MM.1S (cell line): ENCODE measurements around the gene PDZRN4.
"Not testable (repeated sequence)": the region's sequence is repeated elsewhere in the genome, so short reads cannot be mapped to it uniquely, and the experiment has no call there.

Experiments
- DNase-seq: peaks from one replicate; pipeline ENCODE4 v3.0.0-alpha.2; 2015
- H2AFZ ChIP-seq: fragments of 300-600 bp; sonication (generic); 2 replicates; pipeline ENCODE4 v1.6.0; 2016; ENCODE audit warnings: antibody characterized with exemption, low read length
- H3F3A ChIP-seq: fragments of 300-600 bp; sonication (generic); 2 replicates; pipeline ENCODE4 v1.6.1; 2016; ENCODE audit warnings: mild to moderate bottlenecking, antibody characterized with exemption, low read length, moderate library complexity, mixed read lengths; ENCODE audit not compliant: insufficient read depth
- H3K27ac ChIP-seq: fragments of 300-600 bp; sonication (generic); 2 replicates; pipeline ENCODE4 v1.5.1; 2016; ENCODE audit warnings: mild to moderate bottlenecking, low read length
- H3K27me3 ChIP-seq: fragments of 300-600 bp; sonication (generic); replicated peaks from 2 replicates; pipeline ENCODE4 v1.6.0; 2016; ENCODE audit warnings: low read length; ENCODE audit not compliant: insufficient read depth
- H3K36me3 ChIP-seq: fragments of 300-600 bp; sonication (generic); replicated peaks from 2 replicates; pipeline ENCODE4 v1.6.1; 2016; ENCODE audit warnings: mild to moderate bottlenecking, low read length, mixed read lengths; ENCODE audit not compliant: insufficient read depth
- H3K4me1 ChIP-seq: fragments of 300-600 bp; sonication (generic); 2 replicates; pipeline ENCODE4 v1.6.1; 2016; ENCODE audit warnings: low read length, mixed read lengths
- H3K4me2 ChIP-seq: fragments of 300-600 bp; sonication (generic); 2 replicates; pipeline ENCODE4 v1.6.0; 2016; ENCODE audit warnings: low read depth, low read length
- H3K4me3 ChIP-seq: fragments of 300-600 bp; sonication (generic); 2 replicates; pipeline ENCODE4 v1.5.1; 2016; ENCODE audit warnings: low read length, mixed read lengths
- H3K79me2 ChIP-seq: fragments of 300-600 bp; sonication (generic); 2 replicates; pipeline ENCODE4 v1.6.1; 2016; ENCODE audit warnings: mixed run types, low read length, mixed read lengths
- H3K9ac ChIP-seq: fragments of 300-600 bp; sonication (generic); 2 replicates; pipeline ENCODE4 v1.6.1; 2016; ENCODE audit warnings: low read length, mixed read lengths
- H3K9me2 ChIP-seq: fragments of 300-600 bp; sonication (generic); replicated peaks from 2 replicates; pipeline ENCODE4 v1.6.1; 2016; ENCODE audit warnings: mild to moderate bottlenecking, low read length, mixed read lengths; ENCODE audit not compliant: insufficient read depth
- H3K9me3 ChIP-seq: fragments of 300-600 bp; sonication (generic); replicated peaks from 2 replicates; pipeline ENCODE4 v1.6.1; 2016; ENCODE audit warnings: mild to moderate bottlenecking, low read length, mixed read lengths; ENCODE audit not compliant: insufficient read depth
- H4K20me1 ChIP-seq: fragments of 300-600 bp; sonication (generic); 2 replicates; pipeline ENCODE4 v1.6.1; 2016; ENCODE audit warnings: mild to moderate bottlenecking, low read length, moderate library complexity, mixed read lengths; ENCODE audit not compliant: insufficient read depth
- CTCF ChIP-seq: fragments of 300-600 bp; sonication (generic); IDR thresholded peaks from 2 replicates; pipeline ENCODE4 v1.5.1; 2016; ENCODE audit warnings: antibody characterized with exemption, low read length, mixed read lengths
- EZH2 ChIP-seq: fragments of 300-600 bp; sonication (generic); optimal IDR thresholded peaks from 2 replicates; pipeline ENCODE3; 2017; ENCODE audit warnings: low read depth, mild to moderate bottlenecking, antibody characterized with exemption, low read length, mixed read lengths
- EZH2phosphoT487 ChIP-seq: fragments of 300-600 bp; sonication (generic); IDR thresholded peaks from 2 replicates; pipeline ENCODE4 v1.6.1; 2018; ENCODE audit warnings: antibody characterized with exemption, low read length

PDZRN4 gene

GRCh38 chr12:41605545-41606305, 417.6 kb downstream of the PDZRN4 start:
- Histone ChIP-seq H2AFZ (no peak overlapping the region), H3K4me3 (no peak overlapping the region), H3K9ac (no peak overlapping the region), H3K36me3 (no peaks in the 10 kb centered on the region), H3K9me2 (no peaks in the 10 kb centered on the region), H3K79me2 (no peaks in the 10 kb centered on the region), H3F3A (no peaks in the 10 kb centered on the region), H3K27me3 (no peaks in the 10 kb centered on the region), H3K4me1 (no peaks in the 10 kb centered on the region), H3K9me3 (no peaks in the 10 kb centered on the region), H3K4me2 (no peak overlapping the region), H3K27ac (no peak overlapping the region), H4K20me1 (no peaks in the 10 kb centered on the region)
- DNase-seq: peak; percentile 14
- TF ChIP-seq EZH2phosphoT487 (no peak), CTCF (no peak)

- Histone ChIP-seq H4K20me1 (no peaks in the 10 kb centered on the region), H2AFZ (no peak overlapping the region), H3K9me3 (no peaks in the 10 kb centered on the region), H3K9me2 (no peaks in the 10 kb centered on the region), H3K27ac (no peak overlapping the region), H3K27me3 (no peaks in the 10 kb centered on the region), H3K4me2 (no peak overlapping the region), H3K4me1 (no peaks in the 10 kb centered on the region), H3K79me2 (no peaks in the 10 kb centered on the region), H3K36me3 (no peaks in the 10 kb centered on the region), H3K4me3 (no peak overlapping the region), H3F3A (no peaks in the 10 kb centered on the region), H3K9ac (no peak overlapping the region)
- no peak for DNase-seq
- TF ChIP-seq EZH2 (no peak), CTCF (no peak)
Observed at GRCh38 chr12:41606468-41607445, 418.6 kb downstream of the PDZRN4 start.

- Histone ChIP-seq H2AFZ (no peak overlapping the region), H3K4me2 (no peak overlapping the region), H3K9me3 (no peaks in the 10 kb centered on the region), H3K9me2 (no peaks in the 10 kb centered on the region), H3K4me1 (no peaks in the 10 kb centered on the region), H3K79me2 (no peaks in the 10 kb centered on the region), H3K27me3 (no peaks in the 10 kb centered on the region), H3K9ac (no peak overlapping the region), H3K4me3 (no peak overlapping the region), H3K36me3 (no peaks in the 10 kb centered on the region), H3K27ac (no peak overlapping the region), H3F3A (no peaks in the 10 kb centered on the region), H4K20me1 (no peaks in the 10 kb centered on the region)
- DNase-seq: no peak
- TF ChIP-seq EZH2phosphoT487: no peak
- TF ChIP-seq EZH2: no peak
- no peak for TF ChIP-seq CTCF
Observed at GRCh38 chr12:41612892-41613557, 424.9 kb downstream of the PDZRN4 start.

GRCh38 chr12:41615174-41615573, 427.1 kb downstream of the PDZRN4 start:
- not testable (repeated sequence) for H3K4me1 ChIP-seq, H3K4me2 ChIP-seq, H3K27me3 ChIP-seq, H4K20me1 ChIP-seq, H2AFZ ChIP-seq, H3K27ac ChIP-seq, H3F3A ChIP-seq, H3K4me3 ChIP-seq, H3K36me3 ChIP-seq, H3K9me3 ChIP-seq, H3K79me2 ChIP-seq, H3K9ac ChIP-seq, DNase-seq, H3K9me2 ChIP-seq
